Cardiac muscle cell (in vitro differentiated cells and primary cell): Measurements from ENCODE around the gene LSM14B. TPM values are rescaled to one million over a fixed set of nuclear protein-coding genes. Genes with fewer than 3 reads are reported as not detected.

Source experiments
- DNase-seq, 2 donors: peaks; one replicate each; pipeline versions ENCODE4 v3.0.0 to v3.0.0-alpha.2; 2010 to 2017; ENCODE audit warnings: low read depth in 1 of 2, low spot score in 1 of 2
- H3K27ac ChIP-seq: fragments of 200-600 bp; sonication (generic); 2 replicates; pipeline ENCODE4 v1.5.1; 2016
- H3K27me3 ChIP-seq: fragments of 200-600 bp; sonication (generic); 2 replicates; pipeline ENCODE4 v1.6.0; 2016; ENCODE audit warnings: control low read depth
- H3K36me3 ChIP-seq: fragments of 200-600 bp; sonication (generic); 2 replicates; pipeline ENCODE4 v1.5.1; 2016; ENCODE audit warnings: control low read depth
- H3K4me1 ChIP-seq: fragments of 200-600 bp; sonication (generic); 2 replicates; pipeline ENCODE4 v1.8.1; 2017; ENCODE audit warnings: low read depth, mild to moderate bottlenecking, mixed run types
- H3K4me3 ChIP-seq: fragments of 200-600 bp; sonication (generic); 2 replicates; pipeline ENCODE4 v1.5.1; 2016; ENCODE audit warnings: mild to moderate bottlenecking
- H3K9me3 ChIP-seq: fragments of 200-600 bp; sonication (generic); 2 replicates; pipeline ENCODE4 v1.5.1; 2017; ENCODE audit warnings: low read depth, mild to moderate bottlenecking, control low read depth
- polyA plus RNA-seq: library from polyadenylated mRNA; unstranded; fragments of >200 nt; fragmentation: Nextera tagmentation; extraction: Ambion mirVana; gene quantifications from 2 replicates; pipeline ENCODE4 v1.2.1, GENCODE V29; 2016
- total RNA-seq: library from RNA; depleted of rRNA; stranded (reverse); fragments of >200 nt; gene quantifications from 2 replicates; pipeline ENCODE4 v1.2.3, GENCODE V29; 2016
- TF ChIP-seq, protein P1 (sequence below): IDR thresholded peaks from 2 replicates; pipeline ENCODE4 v1.5.1; 2012; ENCODE audit warnings: low read depth, mild to moderate bottlenecking, low read length

Gene LSM14B
- total and polyA plus RNA-seq, 2 experiments from 2014 or later: 6.5 to 71.8 TPM

DNA sequence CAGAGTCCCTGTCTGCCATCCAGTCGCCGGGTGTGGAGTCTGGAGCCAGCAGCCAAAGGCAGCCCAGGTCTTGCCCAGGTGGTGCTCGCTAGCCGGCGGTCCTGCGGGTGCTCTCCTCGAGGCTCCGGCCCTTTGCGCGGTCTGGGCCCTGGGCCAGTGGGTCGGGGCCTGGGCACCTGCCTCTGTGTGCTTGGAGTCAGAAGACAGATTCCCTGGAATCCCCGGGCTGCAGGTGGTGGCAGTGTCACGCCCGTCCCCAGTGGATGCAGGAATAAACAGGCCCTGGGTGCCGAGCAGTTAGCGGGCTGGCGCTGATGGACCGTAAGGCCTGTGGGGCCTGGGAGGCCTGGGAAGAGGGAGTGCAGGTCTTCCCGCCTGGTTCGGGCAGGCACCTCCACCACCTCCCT lies 26.6 kb downstream of the LSM14B start:
- H3K4me3 ChIP-seq: no peak overlapping the region
- H3K9me3 ChIP-seq: no peaks in the 10 kb centered on the region
- no peaks in the 10 kb centered on the region for H3K27me3 ChIP-seq
- H3K36me3 ChIP-seq: no peaks in the 10 kb centered on the region
- TF ChIP-seq, protein P1, sequence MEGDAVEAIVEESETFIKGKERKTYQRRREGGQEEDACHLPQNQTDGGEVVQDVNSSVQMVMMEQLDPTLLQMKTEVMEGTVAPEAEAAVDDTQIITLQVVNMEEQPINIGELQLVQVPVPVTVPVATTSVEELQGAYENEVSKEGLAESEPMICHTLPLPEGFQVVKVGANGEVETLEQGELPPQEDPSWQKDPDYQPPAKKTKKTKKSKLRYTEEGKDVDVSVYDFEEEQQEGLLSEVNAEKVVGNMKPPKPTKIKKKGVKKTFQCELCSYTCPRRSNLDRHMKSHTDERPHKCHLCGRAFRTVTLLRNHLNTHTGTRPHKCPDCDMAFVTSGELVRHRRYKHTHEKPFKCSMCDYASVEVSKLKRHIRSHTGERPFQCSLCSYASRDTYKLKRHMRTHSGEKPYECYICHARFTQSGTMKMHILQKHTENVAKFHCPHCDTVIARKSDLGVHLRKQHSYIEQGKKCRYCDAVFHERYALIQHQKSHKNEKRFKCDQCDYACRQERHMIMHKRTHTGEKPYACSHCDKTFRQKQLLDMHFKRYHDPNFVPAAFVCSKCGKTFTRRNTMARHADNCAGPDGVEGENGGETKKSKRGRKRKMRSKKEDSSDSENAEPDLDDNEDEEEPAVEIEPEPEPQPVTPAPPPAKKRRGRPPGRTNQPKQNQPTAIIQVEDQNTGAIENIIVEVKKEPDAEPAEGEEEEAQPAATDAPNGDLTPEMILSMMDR: no peak
- H3K27ac ChIP-seq: peak overlapping the region; percentile 54
- H3K4me1 ChIP-seq: peaks cover 14% of the 10 kb centered on the region
- no peak for DNase-seq

DNA sequence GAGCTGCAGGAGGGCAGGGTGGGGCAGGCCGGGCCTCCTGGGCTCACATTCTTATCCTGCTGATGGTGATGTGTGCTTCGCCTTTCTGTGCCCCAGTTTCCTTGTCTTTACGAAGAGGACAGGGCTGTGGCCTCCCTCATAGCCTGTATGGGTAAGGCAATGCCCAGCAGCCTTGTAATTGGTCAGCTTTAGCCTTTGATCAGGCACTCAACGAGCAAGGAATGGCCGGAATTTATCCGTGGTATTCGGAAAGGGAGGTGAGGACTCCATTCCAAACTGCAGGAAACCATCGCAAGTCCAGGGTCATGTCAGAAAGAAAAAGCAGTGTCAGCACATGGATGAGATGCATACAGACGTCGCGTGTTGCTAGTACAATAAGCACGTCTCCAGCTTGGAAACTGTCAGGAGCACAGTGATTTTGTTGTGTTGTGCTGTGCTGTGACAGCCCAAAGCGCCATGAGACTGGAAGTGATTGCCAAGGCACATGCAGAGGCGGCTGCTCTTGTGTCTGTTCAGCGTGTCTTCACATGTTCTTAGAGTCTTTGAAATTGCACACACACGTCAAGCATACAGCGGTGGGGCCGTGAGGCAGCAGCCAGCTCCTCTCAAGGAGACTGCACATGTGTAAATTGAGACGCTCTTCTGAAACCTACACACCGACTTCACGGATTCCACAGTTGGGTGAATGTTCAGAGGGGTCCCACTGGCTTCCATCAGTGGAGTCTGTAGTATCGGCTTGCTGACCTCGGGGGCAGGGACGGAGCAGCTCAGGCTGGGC lies 27.4 kb downstream of the LSM14B start:
- H3K36me3 ChIP-seq: peaks cover 3% of the 10 kb centered on the region
- TF ChIP-seq, protein P1: no peak
- peak; percentile 24 to 37 for DNase-seq
- H3K9me3 ChIP-seq: no peaks in the 10 kb centered on the region
- peak overlapping the region; percentile 54 for H3K27ac ChIP-seq
- peaks cover 11% of the 10 kb centered on the region for H3K4me1 ChIP-seq
- H3K27me3 ChIP-seq: no peaks in the 10 kb centered on the region
- H3K4me3 ChIP-seq: no peak overlapping the region

DNA sequence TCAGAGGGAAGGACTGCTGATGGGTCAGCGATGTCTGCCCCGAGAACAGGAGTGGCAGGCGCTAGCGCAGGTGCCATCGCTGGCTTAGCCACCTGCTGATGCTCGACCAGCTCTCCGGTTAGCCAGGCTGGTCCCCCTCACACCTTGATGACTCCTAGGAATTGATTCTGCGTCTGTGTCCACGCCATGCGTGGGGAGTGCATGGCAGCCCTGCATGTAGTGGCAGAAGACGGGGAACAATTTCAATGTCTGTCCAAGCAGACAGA lies 28.0 kb downstream of the LSM14B start:
- Histone ChIP-seq H3K36me3 (peaks cover 3% of the 10 kb centered on the region), H3K27ac (peak overlapping the region; percentile 54), H3K9me3 (no peaks in the 10 kb centered on the region), H3K27me3 (no peaks in the 10 kb centered on the region), H3K4me1 (peaks cover 6% of the 10 kb centered on the region), H3K4me3 (no peak overlapping the region)
- DNase-seq: no peak
- TF ChIP-seq, protein P1: no peak

DNA sequence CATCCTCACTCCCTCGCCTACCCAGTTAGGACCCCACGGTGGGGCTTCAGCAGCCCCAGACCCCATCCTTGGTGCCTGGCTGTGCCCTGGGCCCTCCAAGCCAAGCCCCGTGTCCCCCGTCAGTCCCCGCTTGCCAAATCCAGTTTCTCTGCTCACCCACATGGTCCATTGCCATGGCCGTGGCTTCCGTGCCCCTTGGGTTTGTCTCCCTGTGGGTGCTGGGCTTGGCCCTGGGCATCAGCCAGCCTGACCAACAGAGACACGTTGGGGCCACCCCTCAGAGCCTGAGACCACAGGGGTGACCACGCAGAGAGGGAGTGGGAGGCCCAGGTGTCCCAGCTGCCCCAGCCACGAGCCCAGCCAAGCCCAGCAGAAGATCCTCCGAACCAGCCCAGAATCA lies 28.9 kb downstream of the LSM14B start:
- TF ChIP-seq, protein P1: no peak
- no peak for DNase-seq
- Histone ChIP-seq H3K4me1 (peaks cover 4% of the 10 kb centered on the region), H3K9me3 (no peaks in the 10 kb centered on the region), H3K27me3 (no peaks in the 10 kb centered on the region), H3K27ac (no peak overlapping the region), H3K36me3 (peaks cover 3% of the 10 kb centered on the region), H3K4me3 (no peak overlapping the region)

DNA sequence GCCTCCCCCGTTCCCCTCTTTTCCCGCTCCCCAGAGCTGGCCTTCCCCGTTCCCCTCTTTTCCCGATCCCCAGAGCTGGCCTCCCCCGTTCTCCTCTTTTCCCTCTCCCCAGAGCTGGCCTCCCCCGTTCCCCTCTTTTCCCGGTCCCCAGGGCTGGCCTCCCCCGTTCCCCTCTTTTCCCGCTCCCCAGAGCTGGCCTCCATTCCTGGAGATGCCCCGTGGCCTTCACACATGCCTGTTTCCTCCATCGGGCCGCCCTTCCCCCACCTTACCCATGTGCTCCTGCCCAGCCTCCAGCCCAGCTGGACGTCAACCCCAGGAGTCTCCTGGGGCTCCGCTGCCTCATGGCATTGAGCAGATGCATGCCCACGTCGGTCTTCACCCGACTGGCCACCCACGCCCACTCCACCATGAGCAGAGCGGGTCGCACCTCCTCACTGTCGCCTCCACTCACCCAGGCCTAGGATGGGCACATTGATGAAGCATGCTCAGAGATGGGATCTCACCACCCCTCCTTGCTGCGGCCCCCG lies 29.6 kb downstream of the LSM14B start:
- TF ChIP-seq, protein P1: no peak
- H3K4me1 ChIP-seq: peaks cover 4% of the 10 kb centered on the region
- no peak for DNase-seq
- H3K27ac ChIP-seq: no peak overlapping the region
- H3K4me3 ChIP-seq: no peak overlapping the region
- H3K27me3 ChIP-seq: no peaks in the 10 kb centered on the region
- peaks cover 3% of the 10 kb centered on the region for H3K36me3 ChIP-seq
- H3K9me3 ChIP-seq: no peaks in the 10 kb centered on the region
